Neural progenitor cell (in vitro differentiated cells): ENCODE measurements around the gene PACSIN2.

ENCODE experiments used
- CTCF ChIP-seq: fragments of 200-600 bp; sonication (generic); IDR thresholded peaks from 2 replicates; pipeline ENCODE4 v1.5.1; 2017; ENCODE audit warnings: antibody characterized with exemption, mild to moderate bottlenecking
- EZH2 ChIP-seq: fragments of 200-600 bp; sonication (generic); IDR thresholded peaks from 2 replicates; pipeline ENCODE4 v1.6.1; 2017; ENCODE audit warnings: antibody characterized with exemption, mild to moderate bottlenecking, moderate library complexity
- EZH2phosphoT487 ChIP-seq: fragments of 200-600 bp; sonication (generic); IDR thresholded peaks from 2 replicates; pipeline ENCODE4 v1.6.1; 2017; ENCODE audit warnings: antibody characterized with exemption

- TF ChIP-seq CTCF: no peak
- no peak for TF ChIP-seq EZH2
- no peak for TF ChIP-seq EZH2phosphoT487
Observed at GRCh38 chr22:42879371-42880021, 135.5 kb downstream of the PACSIN2 start.
